NCI-H526 treated with DMSO at 0.1 percent for 48 hours (cell line): ENCODE measurements around the gene HBA2.
"Not testable (repeated sequence)": the region's sequence is repeated elsewhere in the genome, so short reads cannot be mapped to it uniquely, and the experiment has no call there.

Source experiments
- DNase-seq: peaks from one replicate; lab custom pipeline; 2025; lab: John Stamatoyannopoulos, UW

The HBA2 gene

GRCh38 chr16:175011-175949 lies 2.6 kb downstream of the HBA2 start:
- no peak for DNase-seq

GRCh38 chr16:176006-176405 lies 3.3 kb downstream of the HBA2 start:
- not testable (repeated sequence) for DNase-seq

GRCh38 chr16:176477-177382 lies 4.1 kb downstream of the HBA2 start, which contains the start of gene HBA1:
TSS of gene HBA1 (plus strand) at chr16:176680. CDS start at chr16:176717, 37 bp downstream.
- not testable (repeated sequence) for DNase-seq

- peak; percentile 99 for DNase-seq
Measured at GRCh38 chr16:177394-177822, 4.7 kb downstream of the HBA2 start.

GRCh38 chr16:177981-178667 lies 5.4 kb downstream of the HBA2 start:
- no peak for DNase-seq

- no peak for DNase-seq
Measured at GRCh38 chr16:178668-179015, 6.0 kb downstream of the HBA2 start.

- no peak for DNase-seq
Measured at GRCh38 chr16:179211-180092, 6.8 kb downstream of the HBA2 start.

GRCh38 chr16:180101-180675 lies 7.5 kb downstream of the HBA2 start, which contains the start of gene HBQ1:
TSS of gene HBQ1 (plus strand) at chr16:180459. CDS start at chr16:180487, 28 bp downstream.
- DNase-seq = no peak

- DNase-seq = peak; percentile 20
Measured at GRCh38 chr16:180681-181564, 8.2 kb downstream of the HBA2 start.

- no peak for DNase-seq
Measured at GRCh38 chr16:181565-182021, 8.9 kb downstream of the HBA2 start.

GRCh38 chr16:183005-183404 lies 10.3 kb downstream of the HBA2 start:
- no peak for DNase-seq

GRCh38 chr16:185213-185612 lies 12.5 kb downstream of the HBA2 start:
- no peak for DNase-seq

GRCh38 chr16:185691-186090 lies 13.0 kb downstream of the HBA2 start:
- DNase-seq = no peak

GRCh38 chr16:187330-187729 lies 14.7 kb downstream of the HBA2 start:
- no peak for DNase-seq

- DNase-seq = no peak
Measured at GRCh38 chr16:188674-189073, 16.0 kb downstream of the HBA2 start.

- no peak for DNase-seq
Measured at GRCh38 chr16:189604-190186, 17.0 kb downstream of the HBA2 start.

GRCh38 chr16:191831-192230 lies 19.2 kb downstream of the HBA2 start:
- DNase-seq = no peak

GRCh38 chr16:192686-193085 lies 20.0 kb downstream of the HBA2 start:
- DNase-seq = no peak

- DNase-seq = no peak
Measured at GRCh38 chr16:193441-193840, 20.8 kb downstream of the HBA2 start.
